HEK293T (cell line): ENCODE data around the gene EXOC1.

Experiments used
- BHLHE40 ChIP-seq: fragments of 450-650 bp; IDR thresholded peaks from 2 replicates; pipeline ENCODE4 v1.6.1; 2016; ENCODE audit warnings: mild to moderate bottlenecking, moderate library complexity, borderline replicate concordance
- FOXK2 ChIP-seq: fragments of 450-650 bp; IDR thresholded peaks from 2 replicates; pipeline ENCODE4 v1.6.1; 2016; ENCODE audit warnings: mild to moderate bottlenecking
- SP1 ChIP-seq: fragments of 450-650 bp; IDR thresholded peaks from 2 replicates; pipeline ENCODE4 v1.6.1; 2017
- TARDBP ChIP-seq: fragments of 450-650 bp; IDR thresholded peaks from 2 replicates; pipeline ENCODE4 v1.6.1; 2016

DNA sequence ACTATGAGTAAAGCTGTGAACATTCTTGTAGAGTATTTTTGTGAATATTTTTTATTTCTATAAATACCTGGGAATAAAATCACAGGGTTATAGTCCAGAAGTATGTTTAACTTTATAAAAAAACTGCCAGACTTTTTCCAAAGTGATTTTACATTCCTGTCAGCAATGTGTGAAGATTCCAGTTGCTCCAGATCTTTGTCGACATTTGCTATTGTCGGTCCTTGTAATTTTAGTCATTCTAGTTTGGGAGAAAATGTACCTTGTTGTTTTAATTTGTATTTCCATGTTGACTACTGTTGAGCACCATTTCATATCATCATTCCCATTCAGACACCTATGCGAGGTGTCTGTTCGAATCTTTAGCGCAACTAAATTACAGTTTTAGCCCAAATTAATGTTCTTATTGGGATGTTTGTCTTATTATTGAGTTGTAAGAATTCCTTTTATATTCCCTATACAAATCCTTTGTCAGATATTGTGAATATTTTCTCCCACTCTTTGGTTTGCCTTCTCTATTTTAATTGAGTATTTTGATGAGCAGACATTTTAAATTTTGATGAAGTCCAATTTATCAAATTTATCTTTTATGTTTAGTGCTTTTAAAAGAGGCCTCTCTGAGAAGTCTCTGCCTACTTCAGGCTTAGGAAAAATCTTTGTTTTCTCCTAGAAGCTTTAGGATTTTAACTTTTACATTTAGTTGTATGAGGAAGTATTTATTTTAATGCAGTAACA lies 97.9 kb downstream of the EXOC1 start:
- TF ChIP-seq SP1 = no peak
- TF ChIP-seq BHLHE40 = no peak
- TF ChIP-seq TARDBP = no peak
- TF ChIP-seq FOXK2 = no peak
